Measurements from ENCODE around the gene SH3GL1. TPM values are rescaled to one million over a fixed set of nuclear protein-coding genes. Genes with fewer than 3 reads are reported as not detected.

Gene SH3GL1
- total RNA-seq, 1 experiment from 2014 or later = 76.0 TPM

- no peaks in the 10 kb centered on the region for H3K36me3 ChIP-seq
- no peaks in the 10 kb centered on the region for H3K27me3 ChIP-seq
- no peak overlapping the region for H3K4me3 ChIP-seq
- H3K9me3 ChIP-seq = no peaks in the 10 kb centered on the region
- DNase-seq = no peak
Observed at GRCh38 chr19:4437103-4437502, 36.8 kb upstream of the SH3GL1 start.

- Histone ChIP-seq H3K27me3 (no peaks in the 10 kb centered on the region), H3K9me3 (no peaks in the 10 kb centered on the region), H3K36me3 (no peaks in the 10 kb centered on the region; the same call in 1 of the 2 replicates), H3K4me3 (no peak overlapping the region)
- no peak for DNase-seq
Observed at GRCh38 chr19:4436231-4436630, 35.9 kb upstream of the SH3GL1 start.

- no peaks in the 10 kb centered on the region for H3K27me3 ChIP-seq
- DNase-seq = no peak
- no peaks in the 10 kb centered on the region for H3K9me3 ChIP-seq
- no peaks in the 10 kb centered on the region; the same call in 1 of the 2 replicates for H3K36me3 ChIP-seq
- no peak overlapping the region for H3K4me3 ChIP-seq
Observed at GRCh38 chr19:4434391-4434790, 34.0 kb upstream of the SH3GL1 start.

GRCh38 chr19:4432918-4433506 lies 32.7 kb upstream of the SH3GL1 start:
- H3K9me3 ChIP-seq = no peaks in the 10 kb centered on the region
- no peaks in the 10 kb centered on the region; the same call in 1 of the 2 replicates for H3K36me3 ChIP-seq
- no peak for DNase-seq

GRCh38 chr19:4431808-4432674 lies 31.7 kb upstream of the SH3GL1 start:
- Histone ChIP-seq H3K9me3 (no peaks in the 10 kb centered on the region), H3K36me3 (no peaks in the 10 kb centered on the region; the same call in 1 of the 2 replicates), H3K27me3 (no peaks in the 10 kb centered on the region), H3K4me3 (no peak overlapping the region)
- DNase-seq = no peak

More at GRCh38 chr19:4432918-4433506, 32.7 kb upstream of the SH3GL1 start:
- no peaks in the 10 kb centered on the region for H3K27me3 ChIP-seq
- no peak overlapping the region for H3K4me3 ChIP-seq

GRCh38 chr19:4431296-4431695 lies 30.9 kb upstream of the SH3GL1 start:
- Histone ChIP-seq H3K36me3 (no peaks in the 10 kb centered on the region; the same call in 1 of the 2 replicates), H3K27me3 (no peaks in the 10 kb centered on the region), H3K9me3 (no peaks in the 10 kb centered on the region), H3K4me3 (no peak overlapping the region)
- DNase-seq = no peak

GRCh38 chr19:4430760-4431159 lies 30.4 kb upstream of the SH3GL1 start:
- no peaks in the 10 kb centered on the region for H3K27me3 ChIP-seq
- peaks cover under 1% of the 10 kb centered on the region for H3K36me3 ChIP-seq
- no peak overlapping the region for H3K4me3 ChIP-seq
- DNase-seq = no peak
- H3K9me3 ChIP-seq = no peaks in the 10 kb centered on the region

- H3K9me3 ChIP-seq = no peaks in the 10 kb centered on the region
- H3K36me3 ChIP-seq = peaks cover 3% of the 10 kb centered on the region
- no peaks in the 10 kb centered on the region for H3K27me3 ChIP-seq
- H3K4me3 ChIP-seq = no peak overlapping the region
- DNase-seq = no peak
Observed at GRCh38 chr19:4429771-4430171, 29.4 kb upstream of the SH3GL1 start.

- DNase-seq = no peak
- Histone ChIP-seq H3K9me3 (no peaks in the 10 kb centered on the region), H3K27me3 (no peaks in the 10 kb centered on the region), H3K4me3 (no peak overlapping the region), H3K36me3 (peaks cover 3% of the 10 kb centered on the region)
Observed at GRCh38 chr19:4429256-4429655, 28.9 kb upstream of the SH3GL1 start.

- H3K36me3 ChIP-seq = peaks cover 3% of the 10 kb centered on the region
- no peak overlapping the region for H3K4me3 ChIP-seq
- H3K27me3 ChIP-seq = no peaks in the 10 kb centered on the region
- H3K9me3 ChIP-seq = no peaks in the 10 kb centered on the region
- no peak for DNase-seq
Observed at GRCh38 chr19:4428326-4428975, 28.1 kb upstream of the SH3GL1 start.

- DNase-seq = no peak
- no peaks in the 10 kb centered on the region for H3K9me3 ChIP-seq
- peaks cover 3% of the 10 kb centered on the region for H3K36me3 ChIP-seq
- no peak overlapping the region for H3K4me3 ChIP-seq
- no peaks in the 10 kb centered on the region for H3K27me3 ChIP-seq
Observed at GRCh38 chr19:4425537-4425936, 25.2 kb upstream of the SH3GL1 start.

GRCh38 chr19:4423416-4424126 lies 23.2 kb upstream of the SH3GL1 start:
- DNase-seq = no peak
- peaks cover 3% of the 10 kb centered on the region for H3K36me3 ChIP-seq
- H3K4me3 ChIP-seq = no peak overlapping the region
- no peaks in the 10 kb centered on the region for H3K27me3 ChIP-seq
- H3K9me3 ChIP-seq = no peaks in the 10 kb centered on the region

- Histone ChIP-seq H3K27me3 (no peaks in the 10 kb centered on the region), H3K36me3 (peaks cover 17% of the 10 kb centered on the region), H3K4me3 (no peak overlapping the region), H3K9me3 (no peaks in the 10 kb centered on the region)
- no peak for DNase-seq
Observed at GRCh38 chr19:4416268-4416667, 15.9 kb upstream of the SH3GL1 start.

GRCh38 chr19:4415352-4415751 lies 15.0 kb upstream of the SH3GL1 start:
- DNase-seq = no peak
- Histone ChIP-seq H3K27me3 (no peaks in the 10 kb centered on the region), H3K9me3 (no peaks in the 10 kb centered on the region), H3K36me3 (peaks cover 17% of the 10 kb centered on the region), H3K4me3 (no peak overlapping the region)

- Histone ChIP-seq H3K4me3 (no peak overlapping the region), H3K36me3 (peaks cover 19% of the 10 kb centered on the region), H3K9me3 (no peaks in the 10 kb centered on the region), H3K27me3 (no peaks in the 10 kb centered on the region)
- DNase-seq = no peak
Observed at GRCh38 chr19:4414800-4415321, 14.5 kb upstream of the SH3GL1 start.

GRCh38 chr19:4414144-4414799 lies 13.9 kb upstream of the SH3GL1 start:
- DNase-seq = no peak

More at GRCh38 chr19:4414144-4414799, 13.9 kb upstream of the SH3GL1 start:
- peaks cover 20% of the 10 kb centered on the region for H3K36me3 ChIP-seq
- H3K9me3 ChIP-seq = no peaks in the 10 kb centered on the region
- H3K27me3 ChIP-seq = no peaks in the 10 kb centered on the region
- no peak overlapping the region for H3K4me3 ChIP-seq
